ENCODE results near the gene TBCCD1.

The TBCCD1 gene

GRCh38 chr3:186608624-186609215 is 41.6 kb upstream of the TBCCD1 start:
- H3K27me3 ChIP-seq (ENCODE audit: control insufficient read depth in 2 of 2, insufficient read depth in 2 of 2, low read length in 2 of 2) = peaks cover 0 to 2% of the 10 kb centered on the region in 2 donors
- no peak overlapping the region for H3K9ac ChIP-seq (ENCODE audit: low read depth in 1 of 2, low read length in 2 of 2)
- H3K9me3 ChIP-seq (ENCODE audit: control insufficient read depth in 2 of 2, low read length in 2 of 2) = no peaks in the 10 kb centered on the region
- H3K4me3 ChIP-seq (ENCODE audit: low read length in 2 of 2) = no peak overlapping the region
- H3K36me3 ChIP-seq (ENCODE audit: control insufficient read depth in 2 of 2, insufficient read depth in 2 of 2, low read length in 2 of 2) = no peaks in the 10 kb centered on the region
- no peak overlapping the region for H3K27ac ChIP-seq (ENCODE audit: low read depth in 2 of 2, low read length in 2 of 2)
- H3K4me1 ChIP-seq (ENCODE audit: control insufficient read depth in 2 of 2, insufficient read depth in 2 of 2, low read length in 2 of 2) = no peaks in the 10 kb centered on the region

DNA sequence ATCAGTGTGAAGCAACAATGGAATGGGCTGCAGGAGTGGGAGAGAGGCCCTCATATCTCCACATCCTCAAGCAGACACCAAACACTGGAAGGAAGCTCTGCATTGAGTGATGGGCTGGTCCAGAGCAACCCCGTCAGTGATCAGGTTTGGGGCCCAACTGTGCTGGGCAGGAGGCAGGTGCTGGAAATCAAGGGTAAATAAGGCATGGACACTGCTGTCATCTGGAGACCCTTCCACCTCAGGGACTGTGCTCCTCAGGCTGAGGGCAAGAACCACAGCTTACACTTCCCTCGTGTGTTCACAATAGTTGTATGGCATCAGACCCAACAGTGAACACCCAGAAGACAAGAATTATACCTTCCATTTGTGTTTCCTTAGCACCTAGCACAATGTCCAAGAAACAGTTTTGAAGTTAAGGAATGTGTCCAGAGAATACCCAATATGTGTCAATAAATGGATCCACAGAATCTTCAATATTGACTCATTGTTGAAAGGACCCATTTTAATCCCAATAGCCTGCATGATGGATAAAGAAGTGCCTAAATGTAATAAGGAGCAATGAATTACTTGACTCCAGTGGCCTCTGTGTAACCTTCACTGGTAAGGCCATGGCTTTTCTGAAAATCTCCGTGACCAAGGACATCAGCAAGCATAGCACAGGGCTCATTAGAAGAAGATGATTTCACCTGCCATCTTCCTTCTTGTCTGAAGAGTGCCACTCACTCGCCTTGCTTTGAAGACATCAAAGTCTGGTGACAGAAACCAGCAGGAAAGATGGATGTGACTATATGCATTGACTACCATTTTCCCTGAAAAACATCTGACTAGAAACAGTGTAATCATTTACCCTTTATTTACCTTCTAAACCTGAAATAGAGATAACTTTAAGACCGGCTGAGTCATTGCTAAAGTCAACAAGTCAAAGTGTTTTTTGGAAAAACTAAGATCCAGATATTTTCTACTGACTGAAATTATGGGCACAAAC is 38.7 kb upstream of the TBCCD1 start:
- Histone ChIP-seq H3K4me1 (ENCODE audit: control insufficient read depth in 2 of 2, insufficient read depth in 2 of 2, low read length in 2 of 2) (no peaks in the 10 kb centered on the region), H3K27me3 (ENCODE audit: control insufficient read depth in 2 of 2, insufficient read depth in 2 of 2, low read length in 2 of 2) (no peaks in the 10 kb centered on the region), H3K36me3 (ENCODE audit: control insufficient read depth in 2 of 2, insufficient read depth in 2 of 2, low read length in 2 of 2) (no peaks in the 10 kb centered on the region), H3K4me3 (ENCODE audit: low read length in 2 of 2) (no peak overlapping the region), H3K27ac (ENCODE audit: low read depth in 2 of 2, low read length in 2 of 2) (no peak overlapping the region), H3K9me3 (ENCODE audit: control insufficient read depth in 2 of 2, low read length in 2 of 2) (no peaks in the 10 kb centered on the region), H3K9ac (ENCODE audit: low read depth in 1 of 2, low read length in 2 of 2) (no peak overlapping the region)

GRCh38 chr3:186605078-186605477 is 37.9 kb upstream of the TBCCD1 start:
- no peak overlapping the region for H3K4me3 ChIP-seq (ENCODE audit: low read length in 2 of 2)
- H3K27ac ChIP-seq (ENCODE audit: low read depth in 2 of 2, low read length in 2 of 2) = no peak overlapping the region
- H3K9ac ChIP-seq (ENCODE audit: low read depth in 1 of 2, low read length in 2 of 2) = no peak overlapping the region
- H3K4me1 ChIP-seq (ENCODE audit: control insufficient read depth in 2 of 2, insufficient read depth in 2 of 2, low read length in 2 of 2) = no peaks in the 10 kb centered on the region
- H3K9me3 ChIP-seq (ENCODE audit: control insufficient read depth in 2 of 2, low read length in 2 of 2) = no peaks in the 10 kb centered on the region
- no peaks in the 10 kb centered on the region for H3K27me3 ChIP-seq (ENCODE audit: control insufficient read depth in 2 of 2, insufficient read depth in 2 of 2, low read length in 2 of 2)
- no peaks in the 10 kb centered on the region for H3K36me3 ChIP-seq (ENCODE audit: control insufficient read depth in 2 of 2, insufficient read depth in 2 of 2, low read length in 2 of 2)

DNA sequence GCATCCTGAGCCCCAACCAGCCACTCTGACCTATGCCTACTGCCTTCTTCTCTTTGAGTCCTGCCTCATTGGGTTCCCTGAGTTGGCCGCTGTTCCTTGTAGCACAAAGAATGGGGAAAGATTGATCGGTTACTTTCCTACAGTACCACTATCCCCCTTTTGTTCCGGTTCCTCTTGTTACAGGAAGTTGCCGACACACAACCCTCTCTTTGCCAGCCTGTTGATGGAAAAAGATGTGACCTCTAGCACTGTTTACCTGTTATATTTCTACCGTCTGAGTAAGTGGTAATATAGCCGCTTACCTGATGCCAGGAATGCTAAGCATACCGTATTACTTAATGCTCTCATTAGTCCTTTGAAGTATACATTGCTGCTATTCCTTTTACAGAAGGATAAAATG is 36.0 kb upstream of the TBCCD1 start:
- Histone ChIP-seq H3K9me3 (ENCODE audit: control insufficient read depth in 2 of 2, low read length in 2 of 2) (no peaks in the 10 kb centered on the region), H3K27me3 (ENCODE audit: control insufficient read depth in 2 of 2, insufficient read depth in 2 of 2, low read length in 2 of 2) (no peaks in the 10 kb centered on the region), H3K36me3 (ENCODE audit: control insufficient read depth in 2 of 2, insufficient read depth in 2 of 2, low read length in 2 of 2) (no peaks in the 10 kb centered on the region), H3K4me1 (ENCODE audit: control insufficient read depth in 2 of 2, insufficient read depth in 2 of 2, low read length in 2 of 2) (peaks cover 0 to 4% of the 10 kb centered on the region in 2 donors), H3K9ac (ENCODE audit: low read depth in 1 of 2, low read length in 2 of 2) (no peak overlapping the region), H3K27ac (ENCODE audit: low read depth in 2 of 2, low read length in 2 of 2) (no peak overlapping the region), H3K4me3 (ENCODE audit: low read length in 2 of 2) (no peak overlapping the region)

DNA sequence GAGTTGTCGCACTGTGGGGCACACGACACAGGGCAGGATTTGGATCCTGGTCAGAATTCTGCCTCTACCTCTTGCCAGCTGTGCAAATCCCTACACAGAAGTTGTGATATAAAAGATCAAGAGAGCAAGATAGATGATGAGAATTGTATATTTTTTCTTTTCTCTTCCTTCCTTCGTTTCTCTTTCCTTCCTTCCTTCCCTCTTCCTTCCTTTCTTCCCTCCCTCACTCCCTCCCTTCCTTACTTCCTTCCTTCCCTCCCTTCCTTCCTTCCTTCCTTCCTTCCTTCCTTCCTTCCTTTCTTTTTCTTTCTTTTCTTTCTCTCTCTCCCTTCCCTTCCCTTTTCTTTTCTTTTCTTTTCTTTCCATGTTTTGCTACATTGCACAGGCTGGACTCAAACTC is 33.8 kb upstream of the TBCCD1 start:
- no peaks in the 10 kb centered on the region for H3K27me3 ChIP-seq (ENCODE audit: control insufficient read depth in 2 of 2, insufficient read depth in 2 of 2, low read length in 2 of 2)
- H3K36me3 ChIP-seq (ENCODE audit: control insufficient read depth in 2 of 2, insufficient read depth in 2 of 2, low read length in 2 of 2) = no peaks in the 10 kb centered on the region
- H3K4me1 ChIP-seq (ENCODE audit: control insufficient read depth in 2 of 2, insufficient read depth in 2 of 2, low read length in 2 of 2) = peaks cover 0 to 4% of the 10 kb centered on the region in 2 donors
- no peaks in the 10 kb centered on the region for H3K9me3 ChIP-seq (ENCODE audit: control insufficient read depth in 2 of 2, low read length in 2 of 2)
- no peak overlapping the region for H3K9ac ChIP-seq (ENCODE audit: low read depth in 1 of 2, low read length in 2 of 2)
- H3K4me3 ChIP-seq (ENCODE audit: low read length in 2 of 2) = no peak overlapping the region
- no peak overlapping the region for H3K27ac ChIP-seq (ENCODE audit: low read depth in 2 of 2, low read length in 2 of 2)

- H3K36me3 ChIP-seq (ENCODE audit: control insufficient read depth in 2 of 2, insufficient read depth in 2 of 2, low read length in 2 of 2) = no peaks in the 10 kb centered on the region
- H3K9ac ChIP-seq (ENCODE audit: low read depth in 1 of 2, low read length in 2 of 2) = no peak overlapping the region
- no peak overlapping the region for H3K27ac ChIP-seq (ENCODE audit: low read depth in 2 of 2, low read length in 2 of 2)
- no peaks in the 10 kb centered on the region for H3K27me3 ChIP-seq (ENCODE audit: control insufficient read depth in 2 of 2, insufficient read depth in 2 of 2, low read length in 2 of 2)
- peaks cover 0 to 4% of the 10 kb centered on the region in 2 donors for H3K4me1 ChIP-seq (ENCODE audit: control insufficient read depth in 2 of 2, insufficient read depth in 2 of 2, low read length in 2 of 2)
- H3K4me3 ChIP-seq (ENCODE audit: low read length in 2 of 2) = no peak overlapping the region
- no peaks in the 10 kb centered on the region for H3K9me3 ChIP-seq (ENCODE audit: control insufficient read depth in 2 of 2, low read length in 2 of 2)
These were observed 32.6 kb upstream of the TBCCD1 start for GRCh38 chr3:186599785-186600166.

DNA sequence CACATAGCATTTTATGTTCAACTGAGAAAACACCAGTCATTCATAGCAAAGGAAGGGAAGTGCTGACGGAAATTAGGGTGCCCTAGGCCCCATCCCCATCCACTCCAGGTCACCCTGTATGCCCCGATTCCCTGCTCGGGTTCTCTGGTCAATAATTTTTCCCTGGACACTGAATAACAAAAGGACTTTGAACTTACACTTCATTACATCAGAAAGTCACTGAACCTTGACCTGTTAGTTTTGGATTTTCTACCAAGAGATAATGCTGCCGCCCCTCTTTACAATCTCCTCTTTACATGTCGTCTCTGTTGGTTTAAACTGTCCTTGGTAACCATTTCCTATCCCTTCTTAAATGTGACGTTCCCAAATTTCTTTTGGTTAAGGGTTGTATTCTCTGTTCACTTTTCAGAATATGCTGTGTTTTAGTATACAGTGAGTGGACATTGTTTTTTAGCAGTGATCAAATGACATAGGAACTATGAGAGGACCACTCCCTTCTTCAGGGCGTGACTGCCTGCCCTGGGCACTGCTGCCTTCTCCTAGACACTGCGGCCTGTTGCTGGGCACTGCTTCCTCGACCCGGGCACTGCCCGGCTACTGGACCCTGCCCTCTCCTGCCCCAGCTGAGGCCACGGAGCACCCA is 32.1 kb upstream of the TBCCD1 start:
- Histone ChIP-seq H3K9ac (ENCODE audit: low read depth in 1 of 2, low read length in 2 of 2) (no peak overlapping the region), H3K36me3 (ENCODE audit: control insufficient read depth in 2 of 2, insufficient read depth in 2 of 2, low read length in 2 of 2) (no peaks in the 10 kb centered on the region), H3K4me1 (ENCODE audit: control insufficient read depth in 2 of 2, insufficient read depth in 2 of 2, low read length in 2 of 2) (peaks cover 0 to 4% of the 10 kb centered on the region in 2 donors), H3K4me3 (ENCODE audit: low read length in 2 of 2) (no peak overlapping the region), H3K27ac (ENCODE audit: low read depth in 2 of 2, low read length in 2 of 2) (no peak overlapping the region), H3K27me3 (ENCODE audit: control insufficient read depth in 2 of 2, insufficient read depth in 2 of 2, low read length in 2 of 2) (no peaks in the 10 kb centered on the region), H3K9me3 (ENCODE audit: control insufficient read depth in 2 of 2, low read length in 2 of 2) (no peaks in the 10 kb centered on the region)

- H3K36me3 ChIP-seq (ENCODE audit: control insufficient read depth in 2 of 2, insufficient read depth in 2 of 2, low read length in 2 of 2) = no peaks in the 10 kb centered on the region
- no peak overlapping the region for H3K4me3 ChIP-seq (ENCODE audit: low read length in 2 of 2)
- H3K9me3 ChIP-seq (ENCODE audit: control insufficient read depth in 2 of 2, low read length in 2 of 2) = no peaks in the 10 kb centered on the region
- H3K9ac ChIP-seq (ENCODE audit: low read depth in 1 of 2, low read length in 2 of 2) = no peak overlapping the region
- H3K27me3 ChIP-seq (ENCODE audit: control insufficient read depth in 2 of 2, insufficient read depth in 2 of 2, low read length in 2 of 2) = no peaks in the 10 kb centered on the region
- H3K4me1 ChIP-seq (ENCODE audit: control insufficient read depth in 2 of 2, insufficient read depth in 2 of 2, low read length in 2 of 2) = peaks cover 0 to 4% of the 10 kb centered on the region in 2 donors
- H3K27ac ChIP-seq (ENCODE audit: low read depth in 2 of 2, low read length in 2 of 2) = no peak overlapping the region
These were observed 31.6 kb upstream of the TBCCD1 start for GRCh38 chr3:186598794-186599141.

GRCh38 chr3:186598108-186598784 is 31.1 kb upstream of the TBCCD1 start:
- Histone ChIP-seq H3K27ac (ENCODE audit: low read depth in 2 of 2, low read length in 2 of 2) (no peak overlapping the region), H3K4me1 (ENCODE audit: control insufficient read depth in 2 of 2, insufficient read depth in 2 of 2, low read length in 2 of 2) (peaks cover 0 to 4% of the 10 kb centered on the region in 2 donors), H3K36me3 (ENCODE audit: control insufficient read depth in 2 of 2, insufficient read depth in 2 of 2, low read length in 2 of 2) (no peaks in the 10 kb centered on the region), H3K9ac (ENCODE audit: low read depth in 1 of 2, low read length in 2 of 2) (no peak overlapping the region), H3K4me3 (ENCODE audit: low read length in 2 of 2) (no peak overlapping the region), H3K27me3 (ENCODE audit: control insufficient read depth in 2 of 2, insufficient read depth in 2 of 2, low read length in 2 of 2) (no peaks in the 10 kb centered on the region), H3K9me3 (ENCODE audit: control insufficient read depth in 2 of 2, low read length in 2 of 2) (no peaks in the 10 kb centered on the region)

All from mucosa of rectum (tissue), 2 donors.